SK-N-SH (cell line): ENCODE measurements around the gene ZNF236. TPM values are rescaled to one million over a fixed set of nuclear protein-coding genes. Genes with fewer than 3 reads are reported as not detected.

Experiments
- CTCF ChIA-PET: fragments of 300-600, 350-600 bp; formaldehyde crosslinking; extraction: SDS; loops from one replicate; lab custom pipeline; 2021; lab: Yijun Ruan, JAX
- POLR2A ChIA-PET: fragments of 350-600 bp; sonication (Branson Sonifier 250); formaldehyde crosslinking; extraction: SDS; loops from one replicate; lab custom pipeline; 2020; ENCODE audit warnings: antibody characterized with exemption, inconsistent platforms; lab: Yijun Ruan, JAX
- DNase-seq: peaks from one replicate; pipeline ENCODE4 v3.0.0; 2012
- H2AFZ ChIP-seq: fragments of 200-600 bp; sonication (generic); 2 replicates; pipeline ENCODE4 v1.8.1; 2016; ENCODE audit warnings: antibody characterized with exemption, mild to moderate bottlenecking, low read depth
- H3F3A ChIP-seq: fragments of 200-600 bp; sonication (generic); replicated peaks from 2 replicates; pipeline ENCODE3; 2016; ENCODE audit warnings: antibody characterized with exemption, mild to moderate bottlenecking; ENCODE audit not compliant: insufficient read depth
- H3K27ac ChIP-seq, 2 experiments: fragments of 200-500 bp in 1 of 2; fragments of 200-600 bp in 1 of 2; sonication (Bioruptor generic) in 1 of 2; sonication (generic), shearing (Covaris generic) in 1 of 2; 2 replicates each; pipeline versions ENCODE4 v1.5.1 to v1.6.1; 2014 to 2016; ENCODE audit warnings: low read depth in 2 of 2, inconsistent platforms in 1 of 2, low read length in 1 of 2, mild to moderate bottlenecking in 1 of 2, mixed read lengths in 1 of 2
- H3K27me3 ChIP-seq: fragments of 200-600 bp; sonication (generic), shearing (Covaris generic); 2 replicates; pipeline ENCODE4 v1.6.1; 2016; ENCODE audit warnings: mixed run types; ENCODE audit not compliant: insufficient read depth
- H3K36me3 ChIP-seq, 2 experiments: fragments of 200-500 bp in 1 of 2; fragments of 200-600 bp in 1 of 2; sonication (Bioruptor generic) in 1 of 2; sonication (generic) in 1 of 2; replicated peaks in 1 of 2; 2 replicates each; pipeline versions ENCODE3 to v1.5.1; 2014 to 2016; ENCODE audit warnings: low read length in 1 of 2, mild to moderate bottlenecking in 1 of 2; ENCODE audit not compliant: insufficient read depth in 2 of 2, control insufficient read depth in 1 of 2
- H3K4me1 ChIP-seq, 2 experiments: fragments of 200-500 bp in 1 of 2; fragments of 200-600 bp in 1 of 2; sonication (Bioruptor generic) in 1 of 2; sonication (generic), shearing (Covaris generic) in 1 of 2; 2 replicates each; pipeline versions ENCODE4 v1.5.1 to v1.6.1; 2014 to 2016; ENCODE audit warnings: low read depth in 1 of 2, low read length in 1 of 2, mixed run types in 1 of 2; ENCODE audit not compliant: insufficient read depth in 2 of 2, control insufficient read depth in 1 of 2
- H3K4me2 ChIP-seq: fragments of 200-600 bp; sonication (generic), shearing (Covaris generic); 2 replicates; pipeline ENCODE4 v1.6.1; 2017; ENCODE audit warnings: mixed run types
- H3K4me3 ChIP-seq, 2 experiments: fragments of 200-500 bp in 1 of 2; fragments of 200-600 bp in 1 of 2; sonication (Bioruptor generic) in 1 of 2; sonication (generic), shearing (Covaris generic) in 1 of 2; 2 replicates each; pipeline versions ENCODE4 v1.5.1 to v1.8.1; 2014 to 2016; ENCODE audit warnings: low read depth in 2 of 2, inconsistent platforms in 1 of 2, low read length in 1 of 2, mild to moderate bottlenecking in 1 of 2, mixed read lengths in 1 of 2, moderate library complexity in 1 of 2
- H3K79me2 ChIP-seq: fragments of 200-600 bp; sonication (generic); 2 replicates; pipeline ENCODE4 v1.8.1; 2017; ENCODE audit warnings: mild to moderate bottlenecking; ENCODE audit not compliant: insufficient read depth
- H3K9ac ChIP-seq: fragments of 200-600 bp; sonication (generic); 2 replicates; pipeline ENCODE4 v1.6.1; 2017; ENCODE audit warnings: mixed run types
- H3K9me2 ChIP-seq: fragments of 200-600 bp; sonication (generic); 2 replicates; pipeline ENCODE4 v1.6.1; 2017; ENCODE audit warnings: mixed run types
- H3K9me3 ChIP-seq: fragments of 200-600 bp; sonication (generic); 2 replicates; pipeline ENCODE4 v1.6.1; 2017; ENCODE audit warnings: mixed run types, mild to moderate bottlenecking, moderate library complexity
- H4K20me1 ChIP-seq: fragments of 200-600 bp; sonication (generic); 2 replicates; pipeline ENCODE4 v1.6.1; 2017; ENCODE audit warnings: mild to moderate bottlenecking, mixed run types; ENCODE audit not compliant: insufficient read depth
- CHD2 ChIP-seq: fragments of 150-350 bp; IDR thresholded peaks from 2 replicates; pipeline ENCODE4 v1.6.1; 2018; ENCODE audit warnings: low read length; ENCODE audit not compliant: partially characterized antibody
- CTCF ChIP-seq: fragments of 200-600 bp; sonication (generic); IDR thresholded peaks from 2 replicates; pipeline ENCODE4 v1.6.1; 2017; ENCODE audit warnings: antibody characterized with exemption, mild to moderate bottlenecking, moderate library complexity
- ELF1 ChIP-seq: IDR thresholded peaks from 2 replicates; pipeline ENCODE4 v1.4.0; 2012
- EP300 ChIP-seq, 2 experiments: IDR thresholded peaks; 2 replicates each; pipeline versions ENCODE4 v1.4.0 to v1.6.1; 2012; ENCODE audit warnings: borderline replicate concordance in 1 of 2, low read depth in 1 of 2, low read length in 1 of 2
- EZH2phosphoT487 ChIP-seq: fragments of 200-600 bp; sonication (generic); IDR thresholded peaks from 2 replicates; pipeline ENCODE4 v1.6.1; 2017; ENCODE audit warnings: low read depth, mixed run types, mild to moderate bottlenecking, antibody characterized with exemption, moderate library complexity, borderline replicate concordance
- FOXJ3 ChIP-seq: sonication (generic); formaldehyde crosslinking; IDR thresholded peaks from 2 replicates; pipeline ENCODE4 v1.5.1; 2020; ENCODE audit warnings: mild to moderate bottlenecking, missing genetic modification reagents
- GABPA ChIP-seq: IDR thresholded peaks from 2 replicates; pipeline ENCODE4 v1.4.0; 2012; ENCODE audit warnings: low read depth, mild to moderate bottlenecking
- GATA2 ChIP-seq: sonication (generic); formaldehyde crosslinking; IDR thresholded peaks from 2 replicates; pipeline ENCODE4 v1.5.0; 2020; ENCODE audit warnings: mild to moderate bottlenecking, missing genetic modification reagents
- JUND ChIP-seq: IDR thresholded peaks from 2 replicates; pipeline ENCODE4 v1.4.0; 2012
- MEF2A ChIP-seq: IDR thresholded peaks from 2 replicates; pipeline ENCODE4 v1.4.0; 2012; ENCODE audit warnings: low read depth, borderline replicate concordance
- MXI1 ChIP-seq: IDR thresholded peaks from 2 replicates; pipeline ENCODE4 v1.6.1; 2012; ENCODE audit warnings: mild to moderate bottlenecking, low read depth, low read length, improper control_type of control experiment
- NRF1 ChIP-seq: IDR thresholded peaks from 2 replicates; pipeline ENCODE4 v1.6.1; 2012; ENCODE audit warnings: low read depth, mild to moderate bottlenecking, low read length
- PBX3 ChIP-seq: IDR thresholded peaks from 2 replicates; pipeline ENCODE4; 2012
- RAD21 ChIP-seq: IDR thresholded peaks from 2 replicates; pipeline ENCODE4 v1.6.1; 2012; ENCODE audit warnings: mild to moderate bottlenecking, low read length
- RCOR1 ChIP-seq: fragments of 150-350 bp; IDR thresholded peaks from 2 replicates; pipeline ENCODE4 v1.6.1; 2017; ENCODE audit warnings: antibody characterized with exemption, low read length
- RXRA ChIP-seq: IDR thresholded peaks from 2 replicates; pipeline ENCODE4 v1.4.0; 2012; ENCODE audit warnings: low read depth, mild to moderate bottlenecking, borderline replicate concordance
- SIN3A ChIP-seq: IDR thresholded peaks from 2 replicates; pipeline ENCODE4 v1.6.1; 2012; ENCODE audit warnings: low read depth, mild to moderate bottlenecking, low read length, moderate library complexity, borderline replicate concordance
- SMC3 ChIP-seq: IDR thresholded peaks from 2 replicates; pipeline ENCODE4 v1.6.1; 2012; ENCODE audit warnings: low read depth, low read length, improper control_type of control experiment
- TAF1 ChIP-seq: IDR thresholded peaks from 2 replicates; pipeline ENCODE4 v1.6.1; 2012; ENCODE audit warnings: low read depth, mild to moderate bottlenecking, low read length, moderate library complexity, borderline replicate concordance
- USF1 ChIP-seq: IDR thresholded peaks from 2 replicates; pipeline ENCODE4 v1.4.0; 2012; ENCODE audit warnings: low read depth, borderline replicate concordance
- WGBS: methylation state at CpG from one replicate; pipeline ENCODE4 v1.1.6; 2017; ENCODE audit warnings: low lambda C conversion rate; 5-methylcytosine and 5-hydroxymethylcytosine counted together
- polyA plus RNA-seq, 3 experiments: library from polyadenylated mRNA; depleted of rRNA; stranded (reverse); fragments of >200 nt; gene quantifications; 2 replicates each; pipeline ENCODE4 v1.2.3, GENCODE V29; 2012

The ZNF236 gene
- polyA plus RNA-seq, 1 of the 3 experiments (the other 2 are of a cell fraction), result 4.2 TPM

- CTCF ChIA-PET, result interaction anchor here (1.2 to 2.4 kb wide), 5 partner anchors 16 to 157 kb away, joined by 4 to 13 read pairs (median 5); no protein-coding TSS in a partner anchor
- Histone ChIP-seq H3K9me2 (no peaks in the 10 kb centered on the region), H3K4me1 (peaks cover 0 to 17% of the 10 kb centered on the region in 2 experiments; a peak in 2 of 4 replicates), H2AFZ (no peak overlapping the region), H3K27me3 (no peaks in the 10 kb centered on the region), H3K36me3 (peaks cover 16 to 33% of the 10 kb centered on the region in 2 experiments), H3K27ac (peak overlapping the region in 1 of 2 experiments; percentile 67; a peak in 2 of 4 replicates), H3K79me2 (no peaks in the 10 kb centered on the region), H4K20me1 (no peaks in the 10 kb centered on the region), H3K4me3 (no peak overlapping the region), H3F3A (no peaks in the 10 kb centered on the region), H3K4me2 (no peak overlapping the region), H3K9me3 (no peaks in the 10 kb centered on the region), H3K9ac (no peak overlapping the region)
- WGBS, result 67% methylated on average over 12 of the region's 16 CpGs
- POLR2A ChIA-PET, result interaction anchor here (0.9 kb wide), 1 partner anchor 10 kb away, joined by 3 read pairs; no protein-coding TSS in a partner anchor
- TF ChIP-seq MXI1 (peak; percentile 13; the same call in 1 of the 2 replicates), SMC3 (no peak), FOXJ3 (0 out of 2 replicates have a peak, but pooled peaks have one; percentile 41), ELF1 (no peak), TAF1 (no peak), GABPA (no peak), EP300 (IDR thresholded peaks at IDR 0.05; ENCODE audit: borderline replicate concordance in 1 of 2, low read depth in 1 of 2, low read length in 1 of 2) (0 out of 4 replicates have a peak, but pooled peaks of 1 of the 2 experiments have one; percentile 32), RAD21 (no peak), SIN3A (no peak), USF1 (no peak), RCOR1 (0 out of 2 replicates have a peak, but pooled peaks have one; percentile 15), MEF2A (no peak), GATA2 (CRISPR knock-in tag) (peak; percentile 76), CHD2 (peak; percentile 30)
- DNase-seq, result peak; percentile 75
Measured at GRCh38 chr18:76958692-76959341, 136.5 kb downstream of the ZNF236 start.

- CTCF ChIA-PET, result interaction anchor here (0.9 to 2.4 kb wide), 4 partner anchors 23 to 158 kb away, joined by 3 to 13 read pairs (median 6); no protein-coding TSS in a partner anchor
- Histone ChIP-seq H3K4me2 (no peak overlapping the region), H4K20me1 (no peaks in the 10 kb centered on the region), H3K9ac (no peak overlapping the region), H2AFZ (no peak overlapping the region), H3K4me1 (peaks cover 0 to 15% of the 10 kb centered on the region in 2 experiments; a peak in 2 of 4 replicates), H3K9me2 (no peaks in the 10 kb centered on the region), H3K79me2 (no peaks in the 10 kb centered on the region), H3K27ac (no peak overlapping the region), H3K27me3 (no peaks in the 10 kb centered on the region), H3K4me3 (no peak overlapping the region), H3F3A (no peaks in the 10 kb centered on the region), H3K9me3 (no peaks in the 10 kb centered on the region), H3K36me3 (peaks cover 16 to 30% of the 10 kb centered on the region in 2 experiments)
- no peak for DNase-seq
- POLR2A ChIA-PET, result no interaction called here
- 96% methylated on average over 8 of the region's 8 CpGs for WGBS
- TF ChIP-seq NRF1 (no peak), CTCF (no peak), PBX3 (no peak), EZH2phosphoT487 (no peak), RXRA (no peak), USF1 (no peak), GABPA (no peak), JUND (no peak)
Measured at GRCh38 chr18:76959605-76960004, 137.2 kb downstream of the ZNF236 start.
